ENCODE measurements around the gene CACNB4.
"Not testable (repeated sequence)": the region's sequence is repeated elsewhere in the genome, so short reads cannot be mapped to it uniquely, and the experiment has no call there.

Gene CACNB4

DNA sequence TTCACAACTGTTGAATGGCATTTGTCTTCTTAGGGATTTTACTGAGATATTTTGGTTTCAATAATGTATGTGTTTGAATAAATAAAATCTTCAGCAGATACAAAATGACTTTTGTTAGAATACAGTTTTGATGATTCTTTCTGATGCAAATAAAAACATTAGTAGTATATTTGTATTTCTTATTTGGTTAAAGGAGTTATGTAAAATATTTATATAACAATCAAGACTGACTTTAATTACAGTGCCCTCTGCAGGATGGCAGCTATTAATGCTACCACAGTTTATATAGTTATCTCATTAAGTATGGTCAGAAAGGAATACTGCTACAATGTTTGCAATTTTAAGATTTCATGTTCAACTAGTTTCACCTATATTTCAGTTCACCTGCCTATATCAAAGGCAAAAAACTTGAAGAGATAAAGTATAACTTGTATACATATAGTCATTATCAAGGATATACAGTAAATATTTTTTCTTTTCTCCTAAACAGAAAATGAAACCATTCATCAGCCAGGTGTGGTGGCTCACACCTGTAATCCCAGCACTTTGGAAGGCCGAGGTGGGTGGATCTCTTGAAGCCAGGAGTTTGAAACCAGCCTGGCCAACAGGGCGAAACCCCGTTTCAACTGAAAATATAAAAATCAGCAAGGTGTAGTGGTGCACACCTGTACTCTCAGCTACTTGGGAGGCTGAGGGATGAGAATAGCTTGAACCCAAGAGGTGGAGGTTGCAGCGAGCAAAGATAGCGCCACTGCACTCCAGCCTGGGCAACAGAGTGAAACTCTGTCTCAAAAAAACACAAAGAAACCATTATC, 290.4 kb downstream of the CACNB4 start:
- FAIRE-seq: peak; percentile 99

DNA sequence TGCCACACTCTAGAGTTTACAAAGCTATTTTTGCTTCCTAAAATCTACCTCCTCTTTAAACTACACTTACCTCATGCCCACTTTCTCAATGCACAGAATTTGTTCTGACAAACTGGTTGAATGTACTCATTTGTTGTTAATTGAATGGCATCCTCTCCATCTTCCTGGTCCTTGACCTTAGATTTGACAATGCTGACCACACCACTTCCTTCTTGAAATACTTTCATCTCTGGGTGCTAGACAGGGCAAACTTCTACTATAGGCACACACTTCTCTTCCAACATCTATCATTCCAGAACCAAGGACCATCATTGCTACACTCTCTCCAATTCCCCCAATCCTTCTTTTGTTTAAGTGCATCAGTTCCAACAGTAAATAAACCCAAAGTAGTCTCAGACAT, 292.9 kb downstream of the CACNB4 start:
- no peak for FAIRE-seq

DNA sequence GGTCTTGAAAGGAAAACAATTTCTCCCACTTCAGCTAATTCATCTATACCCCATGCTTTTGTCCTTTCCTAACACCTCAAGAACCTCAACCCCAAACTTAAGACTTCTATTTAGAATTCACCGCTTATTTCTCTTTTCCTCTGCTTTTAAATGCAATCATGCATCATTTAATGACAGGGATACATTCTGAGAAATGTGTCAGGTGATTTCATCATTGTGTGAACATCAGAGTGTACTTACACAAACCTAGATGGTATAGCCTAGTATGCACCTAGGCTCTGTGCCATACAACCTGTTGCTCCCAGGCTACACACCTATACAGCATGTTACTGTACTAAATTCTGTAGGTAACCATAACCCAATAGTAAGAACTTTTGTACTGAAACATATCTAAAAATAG, 293.5 kb downstream of the CACNB4 start:
- no peak for FAIRE-seq

DNA sequence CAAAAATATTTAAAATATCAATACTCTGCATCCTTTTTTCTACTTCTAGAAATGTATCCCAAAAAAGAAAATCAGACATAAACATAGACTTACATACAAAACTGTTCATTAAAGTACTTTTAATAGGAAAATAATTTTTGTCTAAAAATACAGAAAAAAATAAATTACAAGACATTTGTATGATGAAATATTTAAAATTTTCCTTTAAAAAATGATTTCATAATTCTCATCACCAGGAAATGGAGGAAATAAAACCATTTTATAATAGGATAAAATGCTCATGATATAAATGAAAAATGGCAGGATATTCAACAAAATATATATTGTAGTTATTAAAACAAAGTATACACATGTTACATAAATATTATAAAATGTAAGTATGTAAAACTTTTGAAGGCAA, 295.0 kb downstream of the CACNB4 start:
- peak; percentile 53 for FAIRE-seq

DNA sequence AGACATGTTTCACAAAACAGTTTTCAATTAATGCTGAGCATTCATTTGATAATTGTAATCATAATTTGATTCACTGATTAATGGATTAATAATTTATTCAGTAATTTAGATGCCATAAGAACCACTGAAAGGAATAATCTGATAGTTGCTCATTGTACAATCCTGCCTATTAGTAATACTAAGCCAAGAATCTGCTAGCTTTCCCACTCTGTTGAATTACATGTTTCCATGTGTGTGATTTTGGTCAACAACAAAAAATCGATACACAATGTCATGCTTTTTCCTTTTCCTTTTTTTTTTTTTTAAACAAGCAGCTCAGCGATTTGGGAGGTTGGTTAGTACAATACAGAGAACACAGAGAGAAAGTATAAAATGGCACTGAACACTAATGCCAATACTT, 296.5 kb downstream of the CACNB4 start:
- FAIRE-seq: no peak

DNA sequence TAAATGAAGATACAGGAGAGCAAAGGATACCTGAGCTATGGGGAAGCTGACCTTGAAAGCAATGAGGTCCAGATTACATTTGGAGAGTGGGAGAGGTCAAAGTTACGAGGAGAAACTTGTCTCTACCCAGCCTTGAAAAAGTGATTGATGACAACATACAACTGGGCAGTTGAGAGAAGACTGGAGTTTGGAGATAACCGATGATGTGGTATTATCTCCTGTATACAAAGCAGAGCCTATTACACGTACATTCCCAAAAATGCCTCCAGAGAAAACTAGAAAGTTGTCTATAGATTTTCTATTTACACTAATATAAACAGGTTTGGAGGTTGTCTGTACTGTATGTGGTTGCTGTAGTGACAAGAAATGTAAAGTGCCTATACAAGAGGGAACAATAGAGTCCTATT, 299.0 kb downstream of the CACNB4 start:
- no peak for FAIRE-seq

DNA sequence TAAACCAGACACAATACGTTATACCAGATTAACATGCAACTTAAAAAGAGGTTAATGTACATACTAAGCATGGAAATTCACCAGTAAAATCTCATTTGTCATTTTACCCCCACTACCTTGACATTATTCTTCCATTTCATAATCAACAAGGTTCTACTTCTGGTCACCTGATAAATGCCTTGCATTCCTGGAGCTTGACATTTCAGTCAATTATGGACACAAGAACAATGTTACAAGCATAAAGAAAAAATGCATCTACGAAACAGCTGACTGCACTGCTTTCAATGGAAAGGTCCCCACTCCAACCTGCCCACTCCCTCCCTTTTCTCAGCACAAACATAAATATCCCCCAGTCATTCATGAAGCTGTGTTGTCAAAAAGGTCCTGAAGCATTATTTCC, 302.1 kb downstream of the CACNB4 start:
- FAIRE-seq: no peak

DNA sequence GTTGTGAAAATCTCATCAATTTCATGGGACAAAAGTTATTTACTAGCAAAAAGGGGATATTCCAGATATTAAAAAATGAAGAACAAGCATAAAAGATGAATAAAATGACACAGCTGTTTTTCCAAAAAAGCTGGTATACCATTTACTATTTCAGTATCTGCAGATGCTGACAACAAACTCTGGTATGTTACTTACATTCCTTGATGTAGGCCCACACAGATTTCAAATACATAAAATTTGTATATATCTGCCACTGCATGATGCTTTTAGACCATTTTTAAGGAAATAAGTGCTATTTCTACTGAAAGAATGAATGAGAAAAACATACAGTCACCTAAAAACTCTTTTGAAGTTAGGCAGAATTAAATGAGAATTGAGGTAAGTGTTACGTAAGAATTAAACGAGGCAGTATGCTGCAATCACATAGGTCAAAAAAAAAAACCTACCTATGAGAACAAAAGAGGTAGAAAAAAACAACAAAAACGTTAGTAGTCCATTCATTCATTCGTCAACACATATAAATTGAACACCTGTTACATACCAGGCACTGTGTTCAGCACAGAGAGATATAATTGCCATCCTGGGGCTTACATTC, 303.1 kb downstream of the CACNB4 start:
- no peak for FAIRE-seq

DNA sequence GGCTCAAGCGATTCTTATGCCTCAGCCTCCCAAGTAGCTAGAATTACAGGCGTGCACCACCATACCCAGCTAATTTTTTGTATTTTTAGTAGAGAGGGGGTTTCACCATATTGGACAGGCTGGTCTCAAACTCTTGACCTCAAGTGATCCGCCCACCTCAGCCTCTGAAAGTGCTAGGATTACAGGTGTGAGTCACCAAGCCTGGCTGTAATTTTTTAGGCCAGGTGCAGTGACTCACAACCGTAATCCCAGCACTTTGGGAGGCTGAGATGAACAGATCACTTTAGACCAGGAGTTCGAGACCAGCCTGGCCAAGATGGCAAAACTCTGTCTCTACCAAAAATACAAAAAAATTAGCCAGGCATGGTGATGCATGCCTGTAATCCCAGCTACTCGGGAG, 304.4 kb downstream of the CACNB4 start:
- not testable (repeated sequence) for FAIRE-seq

DNA sequence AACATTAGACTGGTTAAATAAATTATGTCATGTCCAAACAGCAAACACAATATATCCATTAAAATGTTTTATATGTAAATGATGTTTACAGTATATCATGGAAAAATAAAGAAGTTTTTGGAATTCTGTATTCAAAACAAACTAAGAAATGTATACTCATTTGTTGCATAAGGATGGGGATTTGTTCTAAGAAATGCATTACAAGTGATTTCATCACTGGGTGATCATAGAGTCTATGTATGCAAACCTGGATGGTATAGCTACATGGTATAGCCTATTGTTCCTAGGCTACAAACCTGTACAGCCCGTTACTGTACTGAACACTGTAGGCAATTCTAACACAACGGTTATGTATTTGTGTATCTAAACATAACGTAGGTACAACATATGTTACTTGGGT, 305.7 kb downstream of the CACNB4 start:
- FAIRE-seq: no peak

DNA sequence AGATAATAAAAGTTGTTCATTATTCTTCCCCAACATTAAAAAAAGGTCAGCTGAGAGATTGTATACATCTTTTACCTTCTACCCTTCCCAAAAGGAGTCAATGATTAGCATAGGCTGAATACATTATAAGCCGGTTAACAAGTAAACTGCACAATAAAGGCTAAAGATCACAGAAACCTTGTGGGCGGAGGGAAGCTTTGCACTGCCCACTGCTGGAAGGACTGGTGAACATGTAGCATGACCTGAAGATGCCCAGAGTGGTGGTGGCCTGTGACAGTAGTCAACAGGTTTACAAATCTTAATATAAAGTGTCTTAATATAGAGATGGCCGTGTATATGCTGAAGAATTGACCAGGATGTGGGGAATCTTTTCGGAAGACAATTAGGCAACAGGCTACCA, 306.3 kb downstream of the CACNB4 start:
- no peak for FAIRE-seq

DNA sequence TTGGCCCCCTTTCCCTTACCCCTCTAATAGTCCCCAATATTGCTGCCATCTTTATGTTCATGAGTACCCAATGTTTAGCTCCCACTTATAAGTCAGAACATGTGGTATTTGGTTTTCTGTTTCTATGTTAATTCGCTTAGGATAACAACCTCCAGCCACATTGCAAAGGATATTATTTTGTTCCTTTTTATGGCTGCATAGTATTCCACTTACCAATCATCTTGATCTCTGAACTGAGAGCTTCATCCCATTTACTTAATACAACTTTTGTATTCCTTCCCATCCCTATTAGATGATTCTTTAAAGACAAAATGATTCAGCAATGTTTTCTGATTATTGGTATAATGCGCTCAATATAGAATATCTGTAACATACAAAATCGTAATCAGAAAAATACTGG, 307.3 kb downstream of the CACNB4 start:
- no peak for FAIRE-seq

DNA sequence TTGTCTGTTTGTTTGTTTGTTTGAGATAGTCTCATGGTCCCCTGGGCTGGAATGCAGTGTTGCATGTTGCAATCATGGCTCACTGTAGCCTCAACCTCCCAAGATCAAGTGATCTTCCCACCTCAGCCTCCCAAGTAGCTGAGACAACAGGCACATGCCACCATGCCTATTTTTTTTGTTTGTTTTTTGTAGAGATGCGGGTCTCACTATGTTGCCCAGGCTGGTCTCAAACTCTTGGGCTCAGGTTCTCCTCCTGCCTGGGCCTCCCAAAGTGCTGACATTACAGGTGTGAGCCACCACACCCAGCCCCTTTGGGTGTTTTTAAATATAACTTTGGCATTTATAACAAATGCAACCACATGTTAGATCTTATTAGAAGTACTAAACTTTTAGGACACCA, 308.2 kb downstream of the CACNB4 start:
- FAIRE-seq: no peak

DNA sequence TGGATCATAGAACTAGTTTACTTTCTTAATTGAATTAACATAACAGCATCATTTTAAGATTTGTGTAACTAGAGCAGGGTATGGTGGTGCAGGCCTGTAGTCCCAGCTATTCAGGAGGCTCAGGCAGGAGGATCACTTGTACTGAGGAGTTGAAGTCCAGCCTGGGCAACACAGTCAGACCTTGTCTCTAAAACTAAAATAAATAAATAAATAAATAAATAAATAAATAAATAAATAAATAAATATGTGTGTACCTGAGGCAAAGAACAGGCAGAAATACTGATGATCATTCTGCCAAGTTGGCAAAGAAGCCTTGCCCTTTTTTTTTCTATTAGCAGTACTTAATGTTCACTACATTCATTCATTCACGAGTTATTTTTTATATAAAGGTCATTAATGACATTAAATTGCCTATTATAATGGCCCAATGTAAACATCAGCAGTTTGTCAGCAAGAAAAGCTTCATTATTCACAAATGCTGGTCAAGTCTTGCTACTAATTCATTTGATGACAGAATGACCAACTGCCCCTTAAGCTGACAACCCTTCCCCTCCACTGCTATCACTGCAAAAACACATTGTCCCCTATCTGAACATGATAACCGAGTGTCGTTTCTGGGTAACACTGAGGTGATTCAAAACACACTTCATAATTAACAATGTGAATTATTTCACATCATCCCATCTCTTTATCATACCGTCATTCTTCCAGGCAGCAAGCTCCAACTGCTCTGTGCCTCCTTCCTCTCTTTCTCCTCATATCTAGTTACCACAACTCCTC, 309.6 kb downstream of the CACNB4 start:
- no peak for FAIRE-seq

DNA sequence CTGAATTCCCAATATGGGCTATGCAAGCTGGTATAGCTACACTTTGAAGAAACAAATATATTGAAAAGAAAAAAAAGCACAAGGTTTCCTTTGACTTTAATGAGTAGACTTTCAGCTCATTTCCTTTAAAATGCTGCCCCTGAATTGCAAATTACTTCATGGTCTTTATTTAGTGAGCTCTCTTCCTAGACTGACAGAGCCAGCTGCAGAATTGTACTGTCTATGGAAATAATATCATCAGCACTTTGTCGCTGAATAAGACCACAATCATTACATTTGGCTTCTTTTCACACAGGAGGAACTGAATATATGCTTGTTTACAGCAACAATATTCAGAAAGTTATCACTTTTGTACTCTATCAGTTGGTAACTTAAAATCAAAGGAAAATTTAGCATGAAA, 312.4 kb downstream of the CACNB4 start:
- no peak for FAIRE-seq

DNA sequence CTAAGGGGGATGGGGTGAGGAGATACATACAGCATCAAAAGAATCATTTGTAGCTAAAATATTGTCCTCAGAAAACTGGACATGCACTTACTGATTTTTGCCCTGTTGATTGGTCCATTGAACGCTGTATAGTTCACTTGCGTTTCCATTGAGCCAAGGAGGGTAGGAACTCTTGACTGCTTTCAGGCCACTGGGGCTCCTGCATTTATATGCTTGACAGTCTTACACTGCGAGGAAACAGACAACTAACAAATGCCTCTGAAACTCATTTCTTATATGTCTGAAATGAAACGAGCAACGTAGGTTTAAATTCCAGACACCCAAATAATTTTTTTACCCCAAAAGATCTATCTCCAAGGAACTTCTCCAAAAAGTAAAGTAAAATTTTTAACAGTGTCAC, 312.8 kb downstream of the CACNB4 start:
- FAIRE-seq: no peak

DNA sequence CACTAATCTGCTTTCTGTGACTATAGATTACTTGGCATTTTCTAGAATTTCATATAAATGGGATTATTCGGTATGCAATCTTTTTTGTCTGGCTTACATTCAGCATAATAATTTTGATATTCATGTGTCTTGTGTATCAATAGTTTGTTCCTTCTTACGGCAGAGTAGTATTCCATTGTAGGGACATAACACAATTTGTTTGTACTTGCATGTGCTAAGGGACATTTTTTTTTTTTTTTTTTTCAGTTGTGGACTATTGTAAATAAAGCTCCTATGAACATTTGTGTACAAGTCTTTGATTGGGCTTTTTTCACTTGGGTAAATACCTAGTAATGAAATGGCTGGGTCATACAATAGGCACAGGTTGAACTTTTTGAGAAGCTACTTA, 315.7 kb downstream of the CACNB4 start:
- no peak for FAIRE-seq

Data from islet of Langerhans (tissue), 1 donor.